Type B pancreatic cell (in vitro differentiated cells): ENCODE data around the gene DBX1. TPM values are rescaled to one million over a fixed set of nuclear protein-coding genes. Genes with fewer than 3 reads are reported as not detected.
A peak's percentile ranks its signal among the peaks of the same experiment; 100 is the strongest.

Experiments used
- DNase-seq: peaks from one replicate; pipeline ENCODE4 v3.0.0; 2021; ENCODE audit warnings: mixed read lengths; ENCODE audit not compliant: unreplicated experiment; ENCODE audit errors: extremely low spot score
- H3K27ac Mint-ChIP-seq: 2 replicates; pipeline ENCODE4 v1.8.0; 2021; ENCODE audit warnings: mild to moderate bottlenecking, mixed read lengths
- H3K27me3 Mint-ChIP-seq: 2 replicates; pipeline ENCODE4 v1.8.0; 2021; ENCODE audit warnings: mixed read lengths
- H3K36me3 Mint-ChIP-seq: 2 replicates; pipeline ENCODE4 v1.8.0; 2021; ENCODE audit warnings: mixed read lengths
- H3K4me1 Mint-ChIP-seq: one replicate; pipeline ENCODE4 v1.8.0; 2021; ENCODE audit warnings: mixed read lengths; ENCODE audit not compliant: unreplicated experiment
- H3K4me3 Mint-ChIP-seq: 2 replicates; pipeline ENCODE4 v1.8.0; 2021; ENCODE audit warnings: mild to moderate bottlenecking, mixed read lengths
- H3K9me3 Mint-ChIP-seq: 2 replicates; pipeline ENCODE4 v1.8.0; 2021; ENCODE audit warnings: mixed read lengths
- CTCF ChIP-seq: fragments of 200-600 bp; sonication (generic); conservative IDR thresholded peaks from 2 replicates; pipeline ENCODE4 v1.5.0; 2021; ENCODE audit warnings: antibody characterized with exemption, mild to moderate bottlenecking
- total RNA-seq: library from RNA; stranded (reverse); gene quantifications from 2 replicates; pipeline ENCODE4 v1.2.1, GENCODE V29; 2021; ENCODE audit warnings: low replicate concordance

Gene DBX1
- total RNA-seq, 1 donor from 2014 or later = 0.36 TPM

GRCh38 chr11:20111871-20112270, 48.4 kb downstream of the DBX1 start:
- Mint-ChIP-seq H3K4me3 (no peak overlapping the region), H3K27ac (peak overlapping the region; percentile 30)

GRCh38 chr11:20110908-20111669, 49.2 kb downstream of the DBX1 start:
- no peaks in the 10 kb centered on the region for H3K9me3 Mint-ChIP-seq
- peak; percentile 89 for TF ChIP-seq CTCF
- no peaks in the 10 kb centered on the region for H3K4me1 Mint-ChIP-seq
- H3K36me3 Mint-ChIP-seq = peaks cover 14% of the 10 kb centered on the region
- H3K27me3 Mint-ChIP-seq = no peaks in the 10 kb centered on the region
- no peak for DNase-seq
- peak overlapping the region; percentile 8 for H3K27ac Mint-ChIP-seq
- no peak overlapping the region for H3K4me3 Mint-ChIP-seq

More at GRCh38 chr11:20111871-20112270, 48.4 kb downstream of the DBX1 start:
- no peaks in the 10 kb centered on the region for H3K27me3 Mint-ChIP-seq
- H3K36me3 Mint-ChIP-seq = peaks cover 15% of the 10 kb centered on the region
- H3K9me3 Mint-ChIP-seq = no peaks in the 10 kb centered on the region
- no peak for DNase-seq
- no peak for TF ChIP-seq CTCF
- H3K4me1 Mint-ChIP-seq = no peaks in the 10 kb centered on the region

GRCh38 chr11:20109731-20110445, 50.4 kb downstream of the DBX1 start:
- Mint-ChIP-seq H3K4me3 (no peak overlapping the region), H3K9me3 (no peaks in the 10 kb centered on the region), H3K36me3 (peaks cover 17% of the 10 kb centered on the region), H3K27ac (no peak overlapping the region), H3K4me1 (no peaks in the 10 kb centered on the region), H3K27me3 (no peaks in the 10 kb centered on the region)
- no peak for TF ChIP-seq CTCF
- no peak for DNase-seq

Other genes with a start within 250 kb of the DBX1 start
- gene HTATIP2, start 203.2 kb upstream of the DBX1 start, total RNA-seq = 15.8 and 40.9 TPM in 2 replicates
- 15.4 and 15.8 TPM in 2 replicates for gene PRMT3, start 227.2 kb upstream of the DBX1 start, total RNA-seq